H9 (cell line): Measurements from ENCODE around the gene ATF7. TPM values are rescaled to one million over a fixed set of nuclear protein-coding genes. Genes with fewer than 3 reads are reported as not detected.

Experiments
- DNase-seq: peaks from one replicate; pipeline ENCODE4 v3.0.0-alpha.2; 2017
- H2AFZ ChIP-seq: one replicate; pipeline ENCODE4 v1.6.1; 2013; ENCODE audit warnings: mild to moderate bottlenecking, low read length, control low read depth, moderate library complexity
- H2AK5ac ChIP-seq: 2 replicates; pipeline ENCODE4 v1.6.1; 2013; ENCODE audit warnings: low read length, control low read depth, mixed read lengths; ENCODE audit not compliant: insufficient read length
- H2BK120ac ChIP-seq: one replicate; pipeline ENCODE4 v1.6.1; 2013; ENCODE audit warnings: low read depth, mild to moderate bottlenecking, low read length, control low read depth, inconsistent platforms; ENCODE audit not compliant: poor library complexity, severe bottlenecking
- H2BK12ac ChIP-seq: 2 replicates; pipeline ENCODE4 v1.6.1; 2013; ENCODE audit warnings: low read length, control low read depth, mixed read lengths, low read depth; ENCODE audit not compliant: insufficient read length
- H2BK15ac ChIP-seq: 2 replicates; pipeline ENCODE4 v1.6.1; 2013; ENCODE audit warnings: low read depth, low read length, control low read depth
- H2BK20ac ChIP-seq: one replicate; pipeline ENCODE4 v1.6.1; 2013; ENCODE audit warnings: low read depth, mild to moderate bottlenecking, low read length, control low read depth, inconsistent platforms; ENCODE audit not compliant: poor library complexity, severe bottlenecking
- H2BK5ac ChIP-seq: 2 replicates; pipeline ENCODE4 v1.6.1; 2013; ENCODE audit warnings: low read length, control low read depth, mixed read lengths; ENCODE audit not compliant: insufficient read length
- H3K14ac ChIP-seq: 2 replicates; pipeline ENCODE4 v1.6.1; 2013; ENCODE audit warnings: low read length, control low read depth; ENCODE audit not compliant: insufficient read depth
- H3K18ac ChIP-seq: 2 replicates; pipeline ENCODE4 v1.6.1; 2013; ENCODE audit warnings: low read depth, mild to moderate bottlenecking, mixed read lengths, low read length, control low read depth; ENCODE audit not compliant: insufficient read length
- H3K23ac ChIP-seq: 2 replicates; pipeline ENCODE4 v1.6.1; 2013; ENCODE audit warnings: low read length, control low read depth, mixed read lengths, low read depth; ENCODE audit not compliant: insufficient read length
- H3K23me2 ChIP-seq: 2 replicates; pipeline ENCODE4 v1.6.1; 2013; ENCODE audit warnings: low read depth, mild to moderate bottlenecking, mixed read lengths, low read length, control low read depth; ENCODE audit not compliant: insufficient read length, poor library complexity, severe bottlenecking
- H3K27ac ChIP-seq: 2 replicates; pipeline ENCODE4 v1.5.1; 2013; ENCODE audit warnings: low read length, control low read depth, mixed read lengths, low read depth; ENCODE audit not compliant: insufficient read length
- H3K27me3 ChIP-seq: 2 replicates; pipeline ENCODE4 v1.6.1; 2013; ENCODE audit warnings: low read length, control low read depth, inconsistent platforms; ENCODE audit not compliant: insufficient read depth
- H3K4ac ChIP-seq: 2 replicates; pipeline ENCODE4 v1.6.1; 2013; ENCODE audit warnings: low read depth, mild to moderate bottlenecking, control low read depth, inconsistent platforms, low read length, moderate library complexity
- H3K4me1 ChIP-seq: 2 replicates; pipeline ENCODE4 v1.6.1; 2013; ENCODE audit warnings: low read length, control low read depth, inconsistent platforms; ENCODE audit not compliant: insufficient read depth
- H3K4me2 ChIP-seq: 2 replicates; pipeline ENCODE4 v1.6.1; 2013; ENCODE audit warnings: low read length, control low read depth, mixed read lengths; ENCODE audit not compliant: insufficient read length, insufficient read depth
- H3K56ac ChIP-seq: 2 replicates; pipeline ENCODE4 v1.6.1; 2013; ENCODE audit warnings: low read depth, mild to moderate bottlenecking, mixed read lengths, low read length, control low read depth; ENCODE audit not compliant: insufficient read length
- H3K79me1 ChIP-seq: 2 replicates; pipeline ENCODE4 v1.6.1; 2013; ENCODE audit warnings: low read depth, mild to moderate bottlenecking, moderate library complexity, low read length, control low read depth, inconsistent platforms; ENCODE audit not compliant: insufficient read depth, poor library complexity, severe bottlenecking
- H3K79me2 ChIP-seq: 2 replicates; pipeline ENCODE4 v1.6.1; 2013; ENCODE audit warnings: low read length, control low read depth, inconsistent platforms; ENCODE audit not compliant: insufficient read depth
- H3K9ac ChIP-seq: 2 replicates; pipeline ENCODE4 v1.6.1; 2013; ENCODE audit warnings: low read length, control low read depth, mixed read lengths; ENCODE audit not compliant: insufficient read length; ENCODE audit errors: extremely low read depth
- H3K9me3 ChIP-seq: one replicate; pipeline ENCODE4 v1.6.1; 2013; ENCODE audit warnings: low read depth, low read length, inconsistent platforms; ENCODE audit not compliant: control insufficient read depth
- H3T11ph ChIP-seq: one replicate; pipeline ENCODE4 v1.6.1; 2013; ENCODE audit warnings: mild to moderate bottlenecking, low read length, control low read depth, inconsistent platforms
- H4K20me1 ChIP-seq: one replicate; pipeline ENCODE4 v1.6.1; 2013; ENCODE audit not compliant: control insufficient read depth, insufficient read length, insufficient read depth
- H4K5ac ChIP-seq: 2 replicates; pipeline ENCODE4 v1.6.1; 2013; ENCODE audit warnings: low read depth, mild to moderate bottlenecking, mixed read lengths, low read length, control low read depth; ENCODE audit not compliant: insufficient read length
- H4K8ac ChIP-seq: replicated peaks from 2 replicates; pipeline ENCODE4 v1.6.1; 2013; ENCODE audit warnings: low read length, control low read depth, mixed read lengths, low read depth; ENCODE audit not compliant: insufficient read length
- H4K91ac ChIP-seq: 2 replicates; pipeline ENCODE4 v1.6.1; 2013; ENCODE audit warnings: low read depth, mild to moderate bottlenecking, moderate library complexity, mixed read lengths, low read length, control low read depth; ENCODE audit not compliant: insufficient read length
- H3K27ac Mint-ChIP-seq, 3 experiments: 2 replicates in 2 of 3; 3 replicates in 1 of 3; pipeline ENCODE4 v1.8.0; 2020 to 2021; ENCODE audit warnings: mixed read lengths in 3 of 3, mild to moderate bottlenecking in 1 of 3, moderate library complexity in 1 of 3
- H3K27me3 Mint-ChIP-seq: 2 replicates; pipeline ENCODE4 v1.8.0; 2021; ENCODE audit warnings: low read depth, mild to moderate bottlenecking, moderate library complexity, mixed read lengths
- H3K36me3 Mint-ChIP-seq, 3 experiments: 2 replicates in 2 of 3; 3 replicates in 1 of 3; pipeline ENCODE4 v1.8.0; 2020 to 2021; ENCODE audit warnings: low read depth in 3 of 3, mixed read lengths in 3 of 3; ENCODE audit not compliant: insufficient read depth in 1 of 3
- H3K4me1 Mint-ChIP-seq, 2 experiments: 2 replicates each; pipeline ENCODE4 v1.8.0; 2020; ENCODE audit warnings: mixed read lengths in 2 of 2
- H3K4me3 Mint-ChIP-seq, 2 experiments: 2 replicates in 1 of 2; 3 replicates in 1 of 2; pipeline ENCODE4 v1.8.0; 2020 to 2021; ENCODE audit warnings: mild to moderate bottlenecking in 2 of 2, mixed read lengths in 2 of 2, moderate library complexity in 1 of 2
- H3K9me3 Mint-ChIP-seq, 2 experiments: 2 replicates in 1 of 2; 3 replicates in 1 of 2; pipeline ENCODE4 v1.8.0; 2020; ENCODE audit warnings: mild to moderate bottlenecking in 2 of 2, mixed read lengths in 2 of 2, moderate library complexity in 1 of 2
- CTCF ChIP-seq: fragments of 200-600 bp; sonication (generic); conservative IDR thresholded peaks from 3 replicates; pipeline ENCODE4 v1.8.0; 2021; ENCODE audit warnings: antibody characterized with exemption, mild to moderate bottlenecking
- WGBS: extraction: QIAGEN DNeasy Blood & Tissue Kit; methylation state at CpG from one replicate; pipeline ENCODE4 v1.1.7; 2013; ENCODE audit warnings: missing lambda C conversion rate, low lambda C conversion rate, mixed read lengths; ENCODE audit not compliant: insufficient read length; ENCODE audit errors: extremely low coverage; 5-methylcytosine and 5-hydroxymethylcytosine counted together
- total RNA-seq: library from RNA; stranded (reverse); gene quantifications from 2 replicates; pipeline ENCODE4 v1.2.1, GENCODE V29; 2021

ATF7 gene
- total RNA-seq, 1 experiment from 2014 or later = 17.7 TPM

GRCh38 chr12:53467880-53468279, 158.3 kb downstream of the ATF7 start:
- Histone ChIP-seq H4K5ac (no peak overlapping the region), H3K9me3 (no peaks in the 10 kb centered on the region), H4K8ac (no peak overlapping the region), H3K18ac (no peak overlapping the region), H3K14ac (no peak overlapping the region), H2BK15ac (no peak overlapping the region), H3K79me2 (no peaks in the 10 kb centered on the region; the same call in none of the 2 replicates), H3K23ac (no peak overlapping the region), H3K23me2 (no peaks in the 10 kb centered on the region), H4K20me1 (no peaks in the 10 kb centered on the region), H3T11ph (no peak overlapping the region), H2BK12ac (no peak overlapping the region), H4K91ac (no peak overlapping the region), H2BK5ac (no peak overlapping the region), H3K56ac (no peak overlapping the region), H3K4me2 (no peak overlapping the region), H3K4me1 (no peaks in the 10 kb centered on the region), H3K79me1 (peaks cover 9% of the 10 kb centered on the region), H2AFZ (no peak overlapping the region), H2AK5ac (no peak overlapping the region), H3K4ac (no peak overlapping the region), H3K27ac (no peak overlapping the region), H3K9ac (no peak overlapping the region), H3K27me3 (no peaks in the 10 kb centered on the region), H2BK120ac (peak overlapping the region; percentile 16), H2BK20ac (no peak overlapping the region)
- Mint-ChIP-seq H3K4me1 (peaks cover 26 to 51% of the 10 kb centered on the region in 2 experiments), H3K9me3 (no peaks in the 10 kb centered on the region; a peak in 1 of 5 replicates), H3K36me3 (peaks cover 74 to 99% (median 96%) of the 10 kb centered on the region in 3 experiments), H3K4me3 (no peak overlapping the region), H3K27ac (peak overlapping the region in 1 of 3 experiments; percentile 92; a peak in 2 of 7 replicates), H3K27me3 (no peaks in the 10 kb centered on the region)
- no peak for DNase-seq
- WGBS = no CpG with 5 or more reads among the region's 2 CpGs
- no peak for TF ChIP-seq CTCF
